ENCODE data around the gene SEBOX. TPM values are rescaled to one million over a fixed set of nuclear protein-coding genes. Genes with fewer than 3 reads are reported as not detected.

Gene SEBOX
- total RNA-seq, 1 donor, result not detected

DNA sequence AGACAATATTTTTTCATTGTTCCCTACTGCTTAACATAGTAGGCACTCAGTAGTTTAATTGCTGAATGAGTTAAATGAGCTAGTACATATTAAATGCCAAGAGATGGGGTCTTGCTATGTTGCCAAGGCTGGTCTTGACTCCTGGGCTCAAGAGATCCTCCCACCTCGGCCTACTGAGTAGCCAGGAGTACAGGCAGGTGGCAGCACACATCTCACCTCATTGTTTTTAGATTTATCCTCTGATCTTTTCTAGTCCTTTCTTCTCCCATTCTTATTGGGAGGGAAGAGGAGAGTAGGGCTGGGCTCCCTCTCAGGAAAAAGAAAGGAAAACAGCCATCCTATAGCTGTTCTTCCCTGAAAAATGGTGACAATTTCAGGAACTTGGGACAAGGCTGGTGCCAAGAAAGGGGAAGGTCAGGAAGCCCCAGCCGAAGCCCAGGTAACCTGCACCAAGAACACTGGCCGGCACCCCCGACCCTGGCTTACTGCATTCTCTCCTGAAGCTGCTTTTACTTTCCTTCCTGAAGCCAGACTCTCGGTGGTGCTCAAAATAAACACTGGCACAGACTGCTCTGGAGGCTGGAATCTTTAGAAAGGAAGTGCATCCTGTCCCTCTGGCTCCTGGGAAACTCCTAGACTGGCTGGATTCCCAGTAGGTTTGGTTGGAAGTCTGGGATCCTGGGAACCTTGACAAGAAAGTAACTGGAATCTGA is 26.8 kb downstream of the SEBOX start:
- DNase-seq (ENCODE audit: low read depth), result peak; percentile 79
- peak overlapping the region; percentile 32 for H3K4me3 ChIP-seq (ENCODE audit: low read depth, low read length)
- TF ChIP-seq, protein P1, sequence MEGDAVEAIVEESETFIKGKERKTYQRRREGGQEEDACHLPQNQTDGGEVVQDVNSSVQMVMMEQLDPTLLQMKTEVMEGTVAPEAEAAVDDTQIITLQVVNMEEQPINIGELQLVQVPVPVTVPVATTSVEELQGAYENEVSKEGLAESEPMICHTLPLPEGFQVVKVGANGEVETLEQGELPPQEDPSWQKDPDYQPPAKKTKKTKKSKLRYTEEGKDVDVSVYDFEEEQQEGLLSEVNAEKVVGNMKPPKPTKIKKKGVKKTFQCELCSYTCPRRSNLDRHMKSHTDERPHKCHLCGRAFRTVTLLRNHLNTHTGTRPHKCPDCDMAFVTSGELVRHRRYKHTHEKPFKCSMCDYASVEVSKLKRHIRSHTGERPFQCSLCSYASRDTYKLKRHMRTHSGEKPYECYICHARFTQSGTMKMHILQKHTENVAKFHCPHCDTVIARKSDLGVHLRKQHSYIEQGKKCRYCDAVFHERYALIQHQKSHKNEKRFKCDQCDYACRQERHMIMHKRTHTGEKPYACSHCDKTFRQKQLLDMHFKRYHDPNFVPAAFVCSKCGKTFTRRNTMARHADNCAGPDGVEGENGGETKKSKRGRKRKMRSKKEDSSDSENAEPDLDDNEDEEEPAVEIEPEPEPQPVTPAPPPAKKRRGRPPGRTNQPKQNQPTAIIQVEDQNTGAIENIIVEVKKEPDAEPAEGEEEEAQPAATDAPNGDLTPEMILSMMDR (IDR thresholded peaks at IDR 0.05; ENCODE audit: insufficient read depth, low read length), result no peak

DNA sequence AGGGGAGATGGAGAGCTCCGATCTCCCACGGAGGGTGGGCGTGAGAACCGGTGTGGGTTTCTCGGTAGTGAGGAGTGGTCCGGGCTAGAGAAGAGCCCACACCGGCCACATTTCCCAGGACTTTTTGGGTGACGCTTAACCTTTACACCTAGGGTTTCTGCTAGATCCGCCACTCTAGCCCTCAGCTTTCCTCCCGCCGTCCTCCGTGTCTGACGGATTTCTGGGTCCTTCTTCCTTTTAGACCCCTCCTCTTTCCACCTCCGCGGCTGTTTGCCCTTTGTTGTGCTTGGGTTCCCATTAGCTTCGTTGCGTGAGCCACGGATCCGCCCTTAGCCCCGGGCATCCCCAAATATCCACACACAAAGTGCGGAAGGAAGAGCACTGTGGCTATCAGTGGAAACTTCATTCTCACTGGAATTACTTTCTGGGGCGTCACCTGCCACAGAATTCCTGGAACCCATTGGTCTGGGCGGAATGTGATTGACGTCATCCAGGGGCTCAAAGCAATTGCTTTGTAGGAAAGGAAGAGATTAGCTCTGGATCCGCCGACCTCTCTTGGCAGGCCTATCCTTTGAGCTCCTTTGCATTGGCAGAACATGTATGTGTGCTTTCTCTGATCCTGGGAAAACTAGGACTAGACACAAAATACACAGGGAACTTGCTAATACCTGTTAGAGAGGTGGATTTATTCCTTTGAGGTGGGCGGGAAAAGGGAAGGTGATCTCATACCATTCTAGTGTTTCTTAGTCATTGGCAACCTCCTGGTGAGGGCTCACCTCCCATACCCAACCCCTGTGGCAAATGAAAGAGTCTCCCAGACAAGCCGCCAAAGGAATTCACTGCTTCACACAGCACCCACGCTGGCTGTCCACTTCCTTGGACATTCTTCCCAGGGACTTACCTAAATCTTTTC is 28.8 kb downstream of the SEBOX start:
- peak; percentile 96 for DNase-seq (ENCODE audit: low read depth)
- H3K4me3 ChIP-seq (ENCODE audit: low read depth, low read length), result peak overlapping the region; percentile 92
- TF ChIP-seq, protein P1 (IDR thresholded peaks at IDR 0.05; ENCODE audit: insufficient read depth, low read length), result no peak

DNA sequence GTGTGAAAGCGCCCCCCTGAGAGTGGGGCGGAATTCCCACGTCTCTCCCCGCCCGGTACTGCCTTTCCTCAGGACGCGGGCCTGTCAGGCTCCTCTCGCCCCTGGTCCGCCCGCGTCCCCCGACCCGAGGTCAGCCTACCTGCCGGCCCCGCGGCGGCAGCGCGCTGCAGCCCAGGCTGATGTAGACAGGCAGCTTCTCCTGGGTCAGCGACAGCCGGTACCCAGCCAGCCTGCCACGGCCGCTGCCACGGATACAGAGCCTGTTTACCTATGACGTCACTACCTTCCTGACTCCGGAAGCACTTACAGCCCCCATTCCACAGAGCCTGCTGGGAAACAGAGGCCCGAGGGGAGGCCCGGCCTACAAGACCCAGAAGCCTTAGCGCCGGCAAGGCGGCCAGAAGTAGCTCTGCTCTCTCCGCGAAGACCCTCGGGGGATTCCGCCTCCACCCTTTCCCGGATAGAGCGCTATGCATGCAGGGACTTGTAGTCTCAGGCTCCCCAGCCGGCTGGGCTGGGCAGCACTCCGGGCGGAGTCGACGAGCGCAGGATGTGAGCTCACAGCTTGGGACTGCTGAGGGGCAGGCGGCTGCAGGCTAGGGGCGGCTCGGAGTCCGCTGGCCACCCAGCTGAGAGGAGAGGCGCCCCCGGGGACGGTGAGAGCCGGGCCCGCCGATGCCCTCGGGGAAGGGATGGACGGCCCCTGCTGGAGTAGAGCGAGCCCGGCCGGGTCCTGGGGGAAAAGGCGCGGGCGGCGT is 29.6 kb downstream of the SEBOX start, which contains the start of the genes IFT20 and TNFAIP1:
Gene IFT20, minus strand, starts transcription at position 272 of the 758 bp plus-strand sequence. CDS start 3,487 bp downstream, outside the sequence.
Gene TNFAIP1, plus strand, starts transcription at position 561 of the 758 bp plus-strand sequence. CDS start 3,761 bp downstream, outside the sequence.
- TF ChIP-seq, protein P1 (IDR thresholded peaks at IDR 0.05; ENCODE audit: insufficient read depth, low read length), result peak; percentile 3
- peak within 1 kb of the TSS; percentile 95 for H3K4me3 ChIP-seq (ENCODE audit: low read depth, low read length)
- peak; percentile 100 for DNase-seq (ENCODE audit: low read depth)

DNA sequence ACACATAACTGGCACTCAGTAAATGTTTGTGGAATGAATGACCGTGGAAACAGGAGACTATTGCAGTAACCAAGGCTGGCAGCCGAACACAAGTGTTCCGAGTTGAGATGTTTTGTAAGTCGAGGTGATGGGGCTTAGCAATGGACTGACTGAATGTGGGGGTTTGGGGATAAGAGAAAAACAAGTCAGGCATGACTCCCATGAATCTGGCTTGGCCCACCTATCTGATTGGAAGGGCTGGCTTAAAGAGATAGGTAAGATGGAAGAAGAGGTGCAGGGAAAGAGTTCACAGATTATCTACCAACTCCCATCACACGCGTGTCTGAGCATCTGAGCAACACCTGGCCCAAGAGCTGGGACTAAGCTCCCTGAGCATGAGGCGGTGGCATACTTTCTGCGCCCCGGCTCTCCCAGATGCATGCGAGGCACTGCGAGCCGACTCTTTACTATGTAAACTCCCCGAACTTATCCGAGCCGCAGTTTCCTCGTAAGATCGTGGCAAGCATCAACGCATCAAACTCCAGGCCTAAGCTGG is 30.3 kb downstream of the SEBOX start:
- DNase-seq (ENCODE audit: low read depth), result no peak
- H3K4me3 ChIP-seq (ENCODE audit: low read depth, low read length), result peak overlapping the region; percentile 95

DNA sequence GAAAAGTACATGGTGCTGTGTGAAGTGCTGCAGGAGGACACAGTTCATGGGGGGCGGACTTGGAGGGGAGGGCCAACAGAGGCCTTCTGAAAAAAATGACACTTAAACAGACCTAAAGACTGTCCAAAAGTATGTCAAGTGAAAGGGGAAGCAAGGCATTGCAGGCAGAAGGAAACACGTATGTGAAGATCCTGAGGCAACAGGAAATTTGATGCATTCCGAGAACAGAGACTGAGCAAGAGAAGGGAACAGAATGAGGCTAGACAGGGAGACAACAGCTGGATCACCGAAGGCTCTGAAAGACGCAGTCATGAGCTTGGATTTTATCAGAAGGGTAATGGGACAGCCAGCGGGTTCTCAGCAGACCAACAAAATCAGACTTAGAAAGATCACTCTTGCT is 30.8 kb downstream of the SEBOX start:
- H3K4me3 ChIP-seq (ENCODE audit: low read depth, low read length), result peak overlapping the region; percentile 95
- TF ChIP-seq, protein P1 (IDR thresholded peaks at IDR 0.05; ENCODE audit: insufficient read depth, low read length), result no peak
- peak; percentile 28 for DNase-seq (ENCODE audit: low read depth)

More for the DNA sequence above, 30.3 kb downstream of the SEBOX start:
- TF ChIP-seq, protein P1 (IDR thresholded peaks at IDR 0.05; ENCODE audit: insufficient read depth, low read length), result no peak
